HepG2 (cell line): ENCODE results near the gene TMEM38A. TPM values are rescaled to one million over a fixed set of nuclear protein-coding genes. Genes with fewer than 3 reads are reported as not detected.

Experiments used
- ATAC-seq: fragments of 200-7000 bp; cut with Tn5 transposase; 3 replicates; pipeline ENCODE4 v1.9.1; 2020; ENCODE audit warnings: mild to moderate bottlenecking, moderate library complexity
- BruUV-seq: library from RNA; stranded (reverse); fragments of 400-500 nt; replicated peaks from 2 replicates; lab custom pipeline; 2021; lab: Mats Ljungman, UMichigan
- CTCF ChIA-PET: fragments of 300-600 bp; formaldehyde crosslinking; extraction: SDS; loops from one replicate; lab custom pipeline; 2021; ENCODE audit warnings: low total read pairs, inconsistent platforms, low intra/inter-chr PET ratio; lab: Yijun Ruan, JAX
- POLR2A ChIA-PET: fragments of 350-600 bp; sonication (Branson Sonifier 250); formaldehyde crosslinking; loops from one replicate; lab custom pipeline; 2020; ENCODE audit warnings: antibody characterized with exemption, inconsistent platforms; lab: Yijun Ruan, JAX
- DNase-seq: peaks from one replicate; pipeline ENCODE4 v3.0.0-alpha.2; 2015; ENCODE audit warnings: low spot score
- FAIRE-seq: peaks from 3 replicates; lab custom pipeline; 2011; peaks lifted over from hg19 to GRCh38; lab: Jason Lieb, UNC
- H2AFZ ChIP-seq: one replicate; pipeline ENCODE4 v1.6.1; 2011; ENCODE audit warnings: low read length, inconsistent platforms
- H3K27ac ChIP-seq: fragments of 300-600 bp; 3 replicates; pipeline ENCODE4 v1.8.0; 2011; ENCODE audit warnings: mixed run types, mild to moderate bottlenecking, mixed read lengths, low read length, inconsistent platforms; ENCODE audit not compliant: insufficient read depth; ENCODE audit errors: extremely low read length
- H3K27me3 ChIP-seq, 2 experiments: fragments of 200-600 bp in 1 of 2; 2 replicates in 1 of 2; 3 replicates in 1 of 2; pipeline versions ENCODE4 v1.6.0 to v1.8.0; 2011; ENCODE audit warnings: low read length in 2 of 2, mild to moderate bottlenecking in 2 of 2, moderate library complexity in 2 of 2, inconsistent platforms in 1 of 2; ENCODE audit not compliant: insufficient read depth in 2 of 2, control insufficient read depth in 1 of 2
- H3K36me3 ChIP-seq, 2 experiments: fragments of 200-600 bp in 1 of 2; replicated peaks in 1 of 2; 2 replicates in 1 of 2; 3 replicates in 1 of 2; pipeline versions ENCODE4 v1.5.1 to v1.8.0; 2011; ENCODE audit warnings: low read length in 2 of 2, inconsistent platforms in 1 of 2; ENCODE audit not compliant: insufficient read depth in 2 of 2, control insufficient read depth in 1 of 2
- H3K4me1 ChIP-seq: 2 replicates; pipeline ENCODE4 v1.5.1; 2012; ENCODE audit warnings: low read length, inconsistent platforms; ENCODE audit not compliant: insufficient read depth
- H3K4me2 ChIP-seq: 2 replicates; pipeline ENCODE4 v1.6.0; 2011; ENCODE audit warnings: low read depth, low read length, inconsistent platforms
- H3K4me3 ChIP-seq, 3 experiments: fragments of 200-600 bp in 1 of 3; sonication (generic), shearing (Covaris generic) in 1 of 3; replicated peaks in 1 of 3; 2 replicates each; pipeline ENCODE4 v1.5.1; 2011 to 2016; ENCODE audit warnings: low read length in 3 of 3, inconsistent platforms in 2 of 3, low read depth in 2 of 3, mild to moderate bottlenecking in 2 of 3, control low read depth in 1 of 3, mixed read lengths in 1 of 3; ENCODE audit not compliant: insufficient read depth in 1 of 3
- H3K79me2 ChIP-seq: one replicate; pipeline ENCODE4 v1.6.1; 2011; ENCODE audit warnings: low read length, inconsistent platforms; ENCODE audit not compliant: insufficient read depth
- H3K9ac ChIP-seq: 2 replicates; pipeline ENCODE4 v1.6.0; 2011; ENCODE audit warnings: mild to moderate bottlenecking, low read depth, low read length, inconsistent platforms; ENCODE audit not compliant: insufficient read depth
- H3K9me3 ChIP-seq: 2 replicates; pipeline ENCODE4 v1.5.1; 2012; ENCODE audit warnings: mild to moderate bottlenecking, low read length
- H4K20me1 ChIP-seq: 2 replicates; pipeline ENCODE4 v1.6.0; 2011; ENCODE audit warnings: inconsistent platforms, mild to moderate bottlenecking, low read length, moderate library complexity; ENCODE audit not compliant: insufficient read depth
- ARNT2 ChIP-seq: sonication (generic); formaldehyde crosslinking; IDR thresholded peaks from 2 replicates; pipeline ENCODE4 v1.8.0; 2022; ENCODE audit warnings: mild to moderate bottlenecking, low read depth, missing genetic modification reagents, moderate library complexity
- CERS6 ChIP-seq: sonication (generic); formaldehyde crosslinking; IDR thresholded peaks from 2 replicates; pipeline ENCODE4 v1.5.0; 2020; ENCODE audit warnings: missing genetic modification reagents
- NRL ChIP-seq: sonication (generic); formaldehyde crosslinking; IDR thresholded peaks from 2 replicates; pipeline ENCODE4 v1.5.0; 2020; ENCODE audit warnings: missing genetic modification reagents, mild to moderate bottlenecking, moderate library complexity, borderline replicate concordance
- RXRA ChIP-seq: sonication (generic); formaldehyde crosslinking; IDR thresholded peaks from 2 replicates; pipeline ENCODE4 v1.5.1; 2020; ENCODE audit warnings: missing genetic modification reagents
- UBTF ChIP-seq: sonication (generic); formaldehyde crosslinking; IDR thresholded peaks from 2 replicates; pipeline ENCODE4 v1.4.0; 2020; ENCODE audit warnings: mild to moderate bottlenecking, missing genetic modification reagents
- USF2 ChIP-seq, 2 experiments: sonication (generic) in 1 of 2; formaldehyde crosslinking in 1 of 2; IDR thresholded peaks; 2 replicates each; pipeline versions ENCODE4 v1.5.1 to v1.6.1; 2011 to 2020; ENCODE audit warnings: borderline replicate concordance in 1 of 2, low read depth in 1 of 2, low read length in 1 of 2, mild to moderate bottlenecking in 1 of 2, missing genetic modification reagents in 1 of 2, moderate library complexity in 1 of 2
- ZNF543 ChIP-seq: sonication (generic); formaldehyde crosslinking; IDR thresholded peaks from 2 replicates; pipeline ENCODE4 v1.4.0; 2020; ENCODE audit warnings: mild to moderate bottlenecking, missing genetic modification reagents
- ZNF598 ChIP-seq: sonication (generic); formaldehyde crosslinking; IDR thresholded peaks from 2 replicates; pipeline ENCODE4 v1.5.1; 2020; ENCODE audit warnings: mild to moderate bottlenecking, missing genetic modification reagents, borderline replicate concordance
- ZNF839 ChIP-seq: sonication (generic); formaldehyde crosslinking; IDR thresholded peaks from 2 replicates; pipeline ENCODE4 v1.4.0; 2020; ENCODE audit warnings: missing genetic modification reagents, mild to moderate bottlenecking, borderline replicate concordance
- ZNF883 ChIP-seq: sonication (generic); formaldehyde crosslinking; IDR thresholded peaks from 2 replicates; pipeline ENCODE4 v1.5.1; 2020; ENCODE audit warnings: mild to moderate bottlenecking, missing genetic modification reagents; ENCODE audit errors: not compliant biosample characterization
- in situ Hi-C: cut with HindIII; loops from 2 replicates; pipeline ENCODE4 v1.10.0; 2017; ENCODE audit warnings: low pct_unique_long_range_greater_than_20kb; ENCODE audit not compliant: extremely low pct_ligation_motif_present
- intact Hi-C: fragments of 100-400 bp; cut with micrococcal nuclease; formaldehyde crosslinking; loops from one replicate; pipeline ENCODE4 v1.10.0; 2022; ENCODE audit not compliant: unreplicated experiment
- polyA plus RNA-seq, 8 experiments: library from polyadenylated mRNA; depleted of rRNA in 3 of 8; stranded (reverse) in 7 of 8; unstranded in 1 of 8; fragments of >200 nt; fragmentation: Illumina TruSeq in 4 of 8; extraction: Trizol in 4 of 8; gene quantifications; 2 replicates each; pipeline versions ENCODE4 v1.2.1 to v1.2.3, GENCODE V29; 2011 to 2016; ENCODE audit warnings: low read depth in 4 of 8, missing spikeins in 1 of 8, mixed read lengths in 1 of 8; ENCODE audit not compliant: insufficient read depth in 1 of 8
- total RNA-seq, 5 experiments: library from RNA; depleted of rRNA; stranded (reverse); fragments of >200 nt; fragmentation: Illumina TruSeq; extraction: Trizol; gene quantifications; 2 replicates each; pipeline ENCODE4 v1.2.3, GENCODE V29; 2016; ENCODE audit warnings: low read depth in 1 of 5
- TF ChIP-seq, protein P1 (sequence below), 2 experiments: IDR thresholded peaks; 2 replicates each; pipeline ENCODE4 v1.6.1; 2011 to 2012; ENCODE audit warnings: low read length in 2 of 2, borderline replicate concordance in 1 of 2, low read depth in 1 of 2, mild to moderate bottlenecking in 1 of 2, moderate library complexity in 1 of 2
- TF ChIP-seq, protein P2 (sequence below): sonication (generic); formaldehyde crosslinking; IDR thresholded peaks from 2 replicates; pipeline ENCODE4 v1.5.1; 2020; ENCODE audit warnings: mild to moderate bottlenecking, missing genetic modification reagents, borderline replicate concordance

Gene TMEM38A
- total and polyA plus RNA-seq, 2 of the 13 experiments (the other 11 are each of a cell fraction or from before 2014, with no cell fraction given): 4.8 to 6.8 TPM

DNA sequence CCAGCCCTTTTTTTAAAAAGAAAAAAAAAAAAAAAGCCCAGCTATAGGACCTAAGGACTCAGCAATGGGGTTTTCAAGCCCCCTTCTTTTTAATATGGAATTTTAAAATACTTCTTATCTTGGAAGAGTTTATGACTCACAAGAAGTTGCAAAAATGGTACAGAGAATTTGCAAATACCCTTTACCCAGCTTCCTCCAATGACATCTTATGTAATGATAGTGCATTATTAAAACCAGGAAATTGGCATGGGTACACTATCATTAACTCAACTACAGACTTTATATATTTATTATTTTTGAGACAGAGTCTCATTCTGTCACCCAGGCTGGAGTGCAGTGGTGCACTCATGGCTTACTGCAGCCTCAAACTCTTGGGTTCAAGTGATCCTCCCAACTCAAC is 16.1 kb downstream of the TMEM38A start:
- Histone ChIP-seq H3K79me2 (no peaks in the 10 kb centered on the region), H3K9me3 (no peaks in the 10 kb centered on the region), H3K4me1 (peaks cover 14% of the 10 kb centered on the region; the same call in 1 of the 2 replicates), H2AFZ (no peak overlapping the region), H3K9ac (no peak overlapping the region), H3K27ac (no peak overlapping the region), H3K4me3 (no peak overlapping the region), H3K4me2 (no peak overlapping the region), H4K20me1 (no peaks in the 10 kb centered on the region), H3K36me3 (peaks cover 2 to 7% of the 10 kb centered on the region in 2 experiments; a peak in 3 of 5 replicates), H3K27me3 (no peaks in the 10 kb centered on the region)
- in situ Hi-C loops: no loop called here
- intact Hi-C loops: no loop called here
- FAIRE-seq: no peak
- BruUV-seq: no TSS peak
- ATAC-seq: no peak
- no peak for DNase-seq
- ChIA-PET CTCF (no interaction called here), POLR2A (interaction anchor here (1.7 kb wide), 1 partner anchor 17 kb away, joined by 9 read pairs; the partner anchor contains the start of genes SMIM7 and TMEM38A)
- TF ChIP-seq USF2 (IDR thresholded peaks at IDR 0.05; ENCODE audit: low read depth, low read length): no peak
- no peak for TF ChIP-seq USF2 (CRISPR knock-in tag; IDR thresholded peaks at IDR 0.05; ENCODE audit: borderline replicate concordance)
- no peak for TF ChIP-seq RXRA (CRISPR knock-in tag)
- no peak for TF ChIP-seq ARNT2 (CRISPR knock-in tag)
- TF ChIP-seq ZNF883 (CRISPR knock-in tag): no peak
- TF ChIP-seq ZNF598 (CRISPR knock-in tag): no peak
- TF ChIP-seq ZNF543 (CRISPR knock-in tag): no peak
- no peak for TF ChIP-seq NRL (CRISPR knock-in tag)
- no peak for TF ChIP-seq ZNF839 (CRISPR knock-in tag)
- TF ChIP-seq UBTF (CRISPR knock-in tag): no peak
- TF ChIP-seq, protein P1, sequence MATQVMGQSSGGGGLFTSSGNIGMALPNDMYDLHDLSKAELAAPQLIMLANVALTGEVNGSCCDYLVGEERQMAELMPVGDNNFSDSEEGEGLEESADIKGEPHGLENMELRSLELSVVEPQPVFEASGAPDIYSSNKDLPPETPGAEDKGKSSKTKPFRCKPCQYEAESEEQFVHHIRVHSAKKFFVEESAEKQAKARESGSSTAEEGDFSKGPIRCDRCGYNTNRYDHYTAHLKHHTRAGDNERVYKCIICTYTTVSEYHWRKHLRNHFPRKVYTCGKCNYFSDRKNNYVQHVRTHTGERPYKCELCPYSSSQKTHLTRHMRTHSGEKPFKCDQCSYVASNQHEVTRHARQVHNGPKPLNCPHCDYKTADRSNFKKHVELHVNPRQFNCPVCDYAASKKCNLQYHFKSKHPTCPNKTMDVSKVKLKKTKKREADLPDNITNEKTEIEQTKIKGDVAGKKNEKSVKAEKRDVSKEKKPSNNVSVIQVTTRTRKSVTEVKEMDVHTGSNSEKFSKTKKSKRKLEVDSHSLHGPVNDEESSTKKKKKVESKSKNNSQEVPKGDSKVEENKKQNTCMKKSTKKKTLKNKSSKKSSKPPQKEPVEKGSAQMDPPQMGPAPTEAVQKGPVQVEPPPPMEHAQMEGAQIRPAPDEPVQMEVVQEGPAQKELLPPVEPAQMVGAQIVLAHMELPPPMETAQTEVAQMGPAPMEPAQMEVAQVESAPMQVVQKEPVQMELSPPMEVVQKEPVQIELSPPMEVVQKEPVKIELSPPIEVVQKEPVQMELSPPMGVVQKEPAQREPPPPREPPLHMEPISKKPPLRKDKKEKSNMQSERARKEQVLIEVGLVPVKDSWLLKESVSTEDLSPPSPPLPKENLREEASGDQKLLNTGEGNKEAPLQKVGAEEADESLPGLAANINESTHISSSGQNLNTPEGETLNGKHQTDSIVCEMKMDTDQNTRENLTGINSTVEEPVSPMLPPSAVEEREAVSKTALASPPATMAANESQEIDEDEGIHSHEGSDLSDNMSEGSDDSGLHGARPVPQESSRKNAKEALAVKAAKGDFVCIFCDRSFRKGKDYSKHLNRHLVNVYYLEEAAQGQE (IDR thresholded peaks at IDR 0.05; ENCODE audit: borderline replicate concordance in 1 of 2, low read depth in 1 of 2, low read length in 2 of 2): no peak
- TF ChIP-seq, protein P2, sequence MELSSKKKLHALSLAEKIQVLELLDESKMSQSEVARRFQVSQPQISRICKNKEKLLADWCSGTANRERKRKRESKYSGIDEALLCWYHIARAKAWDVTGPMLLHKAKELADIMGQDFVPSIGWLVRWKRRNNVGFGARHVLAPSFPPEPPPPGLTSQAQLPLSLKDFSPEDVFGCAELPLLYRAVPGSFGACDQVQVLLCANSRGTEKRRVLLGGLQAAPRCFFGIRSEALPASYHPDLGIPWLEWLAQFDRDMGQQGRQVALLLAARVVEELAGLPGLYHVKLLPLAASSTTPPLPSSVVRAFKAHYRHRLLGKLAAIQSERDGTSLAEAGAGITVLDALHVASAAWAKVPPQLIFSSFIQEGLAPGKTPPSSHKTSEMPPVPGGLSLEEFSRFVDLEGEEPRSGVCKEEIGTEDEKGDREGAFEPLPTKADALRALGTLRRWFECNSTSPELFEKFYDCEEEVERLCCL (CRISPR knock-in tag): no peak
- no peak for TF ChIP-seq CERS6
